Mesendoderm (in vitro differentiated cells): Measurements from ENCODE around the gene CUX1.

Source experiments
- DNase-seq: peaks from one replicate; pipeline ENCODE4 v3.0.0; 2013
- H2AK5ac ChIP-seq: 2 replicates; pipeline ENCODE4 v1.6.1; 2013; ENCODE audit warnings: low read length, inconsistent platforms
- H2BK120ac ChIP-seq: 2 replicates; pipeline ENCODE4 v1.6.1; 2013; ENCODE audit warnings: low read depth, mild to moderate bottlenecking, low read length, moderate library complexity, mixed read lengths
- H2BK15ac ChIP-seq: replicated peaks from 2 replicates; pipeline ENCODE4 v1.6.1; 2013; ENCODE audit warnings: low read depth, mild to moderate bottlenecking, moderate library complexity
- H2BK5ac ChIP-seq: 2 replicates; pipeline ENCODE4 v1.6.1; 2013; ENCODE audit warnings: low read length, inconsistent platforms
- H3K18ac ChIP-seq: 2 replicates; pipeline ENCODE4 v1.6.1; 2013; ENCODE audit warnings: mild to moderate bottlenecking, low read length, mixed read lengths
- H3K23ac ChIP-seq: one replicate; pipeline ENCODE4 v1.6.1; 2013; ENCODE audit warnings: low read length
- H3K27ac ChIP-seq: 2 replicates; pipeline ENCODE4 v1.5.1; 2013; ENCODE audit warnings: low read depth, mild to moderate bottlenecking, inconsistent platforms, low read length, moderate library complexity
- H3K27me3 ChIP-seq: 2 replicates; pipeline ENCODE4 v1.6.1; 2013; ENCODE audit warnings: low read length, control low read depth, mild to moderate bottlenecking, inconsistent platforms; ENCODE audit not compliant: insufficient read depth, poor library complexity
- H3K36me3 ChIP-seq: 2 replicates; pipeline ENCODE4 v1.6.1; 2013; ENCODE audit warnings: low read length, inconsistent platforms; ENCODE audit not compliant: control insufficient read depth, insufficient read depth
- H3K4ac ChIP-seq: one replicate; pipeline ENCODE4 v1.6.1; 2013; ENCODE audit warnings: low read depth, mild to moderate bottlenecking, low read length, moderate library complexity
- H3K4me1 ChIP-seq: 2 replicates; pipeline ENCODE4 v1.6.1; 2013; ENCODE audit warnings: low read depth, low read length, inconsistent platforms; ENCODE audit not compliant: control insufficient read depth
- H3K4me2 ChIP-seq: 2 replicates; pipeline ENCODE4 v1.6.1; 2013; ENCODE audit warnings: low read length
- H3K4me3 ChIP-seq: 2 replicates; pipeline ENCODE4 v1.5.1; 2013; ENCODE audit warnings: mild to moderate bottlenecking, low read length
- H3K56ac ChIP-seq: one replicate; pipeline ENCODE4 v1.6.1; 2013; ENCODE audit warnings: low read length
- H3K79me1 ChIP-seq: 2 replicates; pipeline ENCODE4 v1.6.1; 2013; ENCODE audit warnings: low read length, inconsistent platforms
- H3K79me2 ChIP-seq: 2 replicates; pipeline ENCODE4 v1.6.1; 2013; ENCODE audit warnings: mild to moderate bottlenecking, low read length; ENCODE audit not compliant: control insufficient read depth, insufficient read depth
- H3K9ac ChIP-seq: 2 replicates; pipeline ENCODE4 v1.6.1; 2013; ENCODE audit warnings: low read length, inconsistent platforms
- H4K5ac ChIP-seq: one replicate; pipeline ENCODE4 v1.6.1; 2013; ENCODE audit warnings: low read length
- H4K8ac ChIP-seq: one replicate; pipeline ENCODE4 v1.6.1; 2013; ENCODE audit warnings: low read depth, mild to moderate bottlenecking, control low read depth, low read length, moderate library complexity
- WGBS: extraction: QIAGEN DNeasy Blood & Tissue Kit; methylation state at CpG from one replicate; pipeline ENCODE4 v1.1.7; 2013; ENCODE audit warnings: low lambda C conversion rate, missing lambda C conversion rate; ENCODE audit not compliant: insufficient coverage; ENCODE audit errors: extremely low coverage; 5-methylcytosine and 5-hydroxymethylcytosine counted together

The CUX1 gene

GRCh38 chr7:101803203-101804087, 14.0 kb upstream of the CUX1 start:
- Histone ChIP-seq H3K9ac (no peak overlapping the region), H3K4me3 (no peak overlapping the region), H3K4me1 (peaks cover 8% of the 10 kb centered on the region), H3K23ac (no peak overlapping the region), H3K18ac (no peak overlapping the region), H2BK120ac (no peak overlapping the region), H4K8ac (no peak overlapping the region), H3K36me3 (no peaks in the 10 kb centered on the region), H3K27me3 (no peaks in the 10 kb centered on the region), H3K56ac (peak overlapping the region; percentile 9), H3K4me2 (peak overlapping the region; percentile 15), H3K79me1 (no peaks in the 10 kb centered on the region), H2BK5ac (no peak overlapping the region), H2BK15ac (no peak overlapping the region), H4K5ac (no peak overlapping the region), H2AK5ac (no peak overlapping the region), H3K27ac (no peak overlapping the region), H3K4ac (no peak overlapping the region), H3K79me2 (no peaks in the 10 kb centered on the region)
- WGBS, result no CpG with 5 or more reads among the region's 11 CpGs
- DNase-seq, result no peak

GRCh38 chr7:101804088-101804963, 13.1 kb upstream of the CUX1 start:
- Histone ChIP-seq H3K4me2 (no peak overlapping the region), H3K56ac (peak overlapping the region; percentile 15), H2BK5ac (no peak overlapping the region), H3K18ac (no peak overlapping the region), H3K27me3 (no peaks in the 10 kb centered on the region), H3K9ac (no peak overlapping the region), H2BK120ac (no peak overlapping the region), H3K4ac (peak overlapping the region; percentile 65), H3K4me3 (no peak overlapping the region), H3K79me1 (no peaks in the 10 kb centered on the region), H3K4me1 (peaks cover 8% of the 10 kb centered on the region), H3K36me3 (no peaks in the 10 kb centered on the region), H2BK15ac (no peak overlapping the region), H3K79me2 (no peaks in the 10 kb centered on the region), H3K27ac (no peak overlapping the region), H3K23ac (no peak overlapping the region), H2AK5ac (no peak overlapping the region), H4K5ac (no peak overlapping the region), H4K8ac (no peak overlapping the region)
- peak; percentile 82 for DNase-seq
- WGBS, result no CpG with 5 or more reads among the region's 16 CpGs

GRCh38 chr7:101804967-101805366, 12.5 kb upstream of the CUX1 start:
- Histone ChIP-seq H3K4me2 (no peak overlapping the region), H4K8ac (no peak overlapping the region), H3K23ac (no peak overlapping the region), H3K27me3 (no peaks in the 10 kb centered on the region), H3K56ac (peak overlapping the region; percentile 34), H2BK15ac (no peak overlapping the region), H3K18ac (no peak overlapping the region), H3K4me3 (no peak overlapping the region), H2BK5ac (no peak overlapping the region), H3K79me2 (no peaks in the 10 kb centered on the region), H2AK5ac (no peak overlapping the region), H3K27ac (no peak overlapping the region), H3K9ac (no peak overlapping the region), H3K36me3 (no peaks in the 10 kb centered on the region), H3K79me1 (no peaks in the 10 kb centered on the region), H4K5ac (no peak overlapping the region), H3K4ac (peak overlapping the region; percentile 65), H3K4me1 (peaks cover 8% of the 10 kb centered on the region), H2BK120ac (no peak overlapping the region)
- no CpG with 5 or more reads among the region's 10 CpGs for WGBS
- DNase-seq, result peak; percentile 77

- Histone ChIP-seq H2BK120ac (no peak overlapping the region), H4K5ac (no peak overlapping the region), H2BK15ac (no peak overlapping the region), H3K9ac (no peak overlapping the region), H2AK5ac (no peak overlapping the region), H3K36me3 (no peaks in the 10 kb centered on the region), H3K27ac (no peak overlapping the region), H3K56ac (no peak overlapping the region), H3K4me2 (no peak overlapping the region), H3K27me3 (no peaks in the 10 kb centered on the region), H3K4me1 (no peaks in the 10 kb centered on the region), H3K23ac (no peak overlapping the region), H3K18ac (no peak overlapping the region), H2BK5ac (no peak overlapping the region), H3K4me3 (no peak overlapping the region), H3K79me1 (no peaks in the 10 kb centered on the region), H3K79me2 (peaks cover 9% of the 10 kb centered on the region), H3K4ac (no peak overlapping the region), H4K8ac (no peak overlapping the region)
- no peak for DNase-seq
- no CpG with 5 or more reads among the region's 1 CpG for WGBS
These were observed 4.8 kb upstream of the CUX1 start for GRCh38 chr7:101812595-101812994.

- DNase-seq, result no peak
- no CpG with 5 or more reads among the region's 5 CpGs for WGBS
- Histone ChIP-seq H3K56ac (no peak overlapping the region), H2BK5ac (no peak overlapping the region), H4K8ac (no peak overlapping the region), H4K5ac (no peak overlapping the region), H3K79me1 (no peaks in the 10 kb centered on the region), H3K4me2 (no peak overlapping the region), H2AK5ac (no peak overlapping the region), H2BK15ac (no peak overlapping the region), H3K23ac (no peak overlapping the region), H3K27me3 (no peaks in the 10 kb centered on the region), H3K9ac (no peak overlapping the region), H3K79me2 (peaks cover 18% of the 10 kb centered on the region), H3K4ac (no peak overlapping the region), H3K4me1 (no peaks in the 10 kb centered on the region), H3K36me3 (no peaks in the 10 kb centered on the region), H3K4me3 (no peak overlapping the region), H3K27ac (no peak overlapping the region), H2BK120ac (no peak overlapping the region), H3K18ac (no peak overlapping the region)
These were observed 3.9 kb upstream of the CUX1 start for GRCh38 chr7:101813402-101814019.
